T-helper 1 cell treated with Interleukin-12 subunit alpha and Interleukin-12 subunit beta and Interleukin-4 antibody, amounts not matched to agents 30 μg/mL and 1 μg/mL, for 36 hours (primary cell): ENCODE measurements around the gene BNIPL.
A peak's percentile ranks its signal among the peaks of the same experiment; 100 is the strongest.

Source experiments
- H3K27ac Mint-ChIP-seq: one replicate; pipeline ENCODE4 v1.8.0; 2021; ENCODE audit warnings: mild to moderate bottlenecking, mixed read lengths
- H3K27me3 Mint-ChIP-seq: one replicate; pipeline ENCODE4 v1.8.0; 2021; ENCODE audit warnings: low read depth, mixed read lengths
- H3K36me3 Mint-ChIP-seq: one replicate; pipeline ENCODE4 v1.8.0; 2021; ENCODE audit warnings: low read depth, mixed read lengths
- H3K4me1 Mint-ChIP-seq: one replicate; pipeline ENCODE4 v1.8.0; 2021; ENCODE audit warnings: low read depth, mixed read lengths
- H3K4me3 Mint-ChIP-seq: one replicate; pipeline ENCODE4 v1.8.0; 2021; ENCODE audit warnings: mild to moderate bottlenecking, moderate library complexity, mixed read lengths
- H3K9me3 Mint-ChIP-seq: one replicate; pipeline ENCODE4 v1.8.0; 2021; ENCODE audit warnings: mixed read lengths

The BNIPL gene

DNA sequence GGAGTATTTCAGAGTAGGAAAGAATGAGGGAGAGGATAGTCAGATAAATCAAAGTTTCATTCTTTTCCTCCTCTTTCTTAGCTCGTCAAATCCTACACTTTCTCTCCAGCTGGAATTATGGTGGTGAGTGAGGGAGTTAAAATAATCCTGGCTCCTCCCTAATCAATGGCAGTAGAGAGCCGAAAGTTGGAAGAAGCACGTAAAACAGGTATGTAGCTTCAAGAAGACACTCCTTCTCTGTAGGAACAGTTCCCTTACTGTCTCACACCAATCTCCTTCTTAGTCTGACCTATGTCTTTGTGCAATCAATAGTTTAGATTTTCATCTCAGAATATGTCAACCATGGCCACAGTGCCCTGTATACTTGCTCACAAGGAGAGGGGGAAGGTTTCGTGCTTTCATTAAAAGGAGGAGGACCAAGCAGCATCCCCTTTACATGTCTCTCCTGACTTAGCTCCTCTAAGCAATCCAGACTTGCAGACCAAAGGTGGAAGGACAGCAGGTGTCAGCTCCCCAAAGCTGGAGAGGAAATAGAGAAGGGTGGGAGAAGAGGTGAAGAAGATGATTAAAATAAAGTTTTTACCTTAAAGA lies 30.6 kb upstream of the BNIPL start:
- peaks cover 17% of the 10 kb centered on the region for H3K36me3 Mint-ChIP-seq
- peaks cover 69% of the 10 kb centered on the region for H3K4me1 Mint-ChIP-seq
- H3K9me3 Mint-ChIP-seq, result no peaks in the 10 kb centered on the region
- peak overlapping the region; percentile 93 for H3K27ac Mint-ChIP-seq
- H3K27me3 Mint-ChIP-seq, result no peaks in the 10 kb centered on the region
- H3K4me3 Mint-ChIP-seq, result peak overlapping the region; percentile 98

DNA sequence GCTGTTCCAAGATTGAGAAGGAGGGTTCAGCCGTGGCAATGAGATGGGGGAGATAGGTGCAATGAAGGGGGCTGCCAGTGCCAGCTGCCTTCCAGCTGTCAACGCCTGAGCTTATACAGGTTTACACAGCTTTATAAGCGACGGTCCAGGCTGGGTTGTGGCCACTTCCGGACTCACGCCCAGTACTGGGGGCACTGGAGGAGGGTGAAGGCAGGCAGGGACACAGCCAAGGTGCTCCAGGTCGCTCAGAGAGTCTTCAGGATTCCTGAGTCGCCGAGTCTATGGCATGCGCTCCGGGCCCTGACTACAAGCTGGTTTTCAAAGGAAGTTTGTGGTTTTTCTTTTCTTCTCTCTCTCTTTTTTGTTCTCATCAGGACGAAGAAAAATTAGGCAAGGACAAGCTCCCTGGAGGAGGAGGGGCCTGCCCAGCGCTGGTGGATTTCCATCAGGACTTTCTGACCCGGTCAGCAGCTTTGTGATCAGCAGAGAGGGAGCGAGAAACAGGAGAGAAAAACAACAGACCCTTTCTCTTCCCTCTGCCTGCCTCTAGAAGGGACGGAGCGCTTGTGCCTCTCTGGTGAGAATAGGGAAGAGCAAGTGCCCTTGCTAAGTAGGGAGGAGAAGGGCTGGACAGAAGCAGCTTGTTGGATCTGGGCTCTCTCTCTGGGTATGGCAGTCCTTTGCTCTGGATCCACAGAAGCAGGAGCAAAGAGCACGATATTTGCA lies 29.9 kb upstream of the BNIPL start, which contains the start of gene MINDY1:
TSS of gene MINDY1 (minus strand) at position 576 of the 726 bp plus-strand sequence. CDS start 4,285 bp downstream, outside the sequence.
- Mint-ChIP-seq H3K4me3 (peak within 1 kb of the TSS; percentile 98), H3K4me1 (peaks cover 70% of the 10 kb centered on the region), H3K27me3 (no peaks in the 10 kb centered on the region), H3K9me3 (no peaks in the 10 kb centered on the region), H3K27ac (peak within 1 kb of the TSS; percentile 93), H3K36me3 (peaks cover 15% of the 10 kb centered on the region)

- peaks cover 57% of the 10 kb centered on the region for H3K4me1 Mint-ChIP-seq
These were observed 28.5 kb upstream of the BNIPL start for GRCh38 chr1:151007853-151008243.

DNA sequence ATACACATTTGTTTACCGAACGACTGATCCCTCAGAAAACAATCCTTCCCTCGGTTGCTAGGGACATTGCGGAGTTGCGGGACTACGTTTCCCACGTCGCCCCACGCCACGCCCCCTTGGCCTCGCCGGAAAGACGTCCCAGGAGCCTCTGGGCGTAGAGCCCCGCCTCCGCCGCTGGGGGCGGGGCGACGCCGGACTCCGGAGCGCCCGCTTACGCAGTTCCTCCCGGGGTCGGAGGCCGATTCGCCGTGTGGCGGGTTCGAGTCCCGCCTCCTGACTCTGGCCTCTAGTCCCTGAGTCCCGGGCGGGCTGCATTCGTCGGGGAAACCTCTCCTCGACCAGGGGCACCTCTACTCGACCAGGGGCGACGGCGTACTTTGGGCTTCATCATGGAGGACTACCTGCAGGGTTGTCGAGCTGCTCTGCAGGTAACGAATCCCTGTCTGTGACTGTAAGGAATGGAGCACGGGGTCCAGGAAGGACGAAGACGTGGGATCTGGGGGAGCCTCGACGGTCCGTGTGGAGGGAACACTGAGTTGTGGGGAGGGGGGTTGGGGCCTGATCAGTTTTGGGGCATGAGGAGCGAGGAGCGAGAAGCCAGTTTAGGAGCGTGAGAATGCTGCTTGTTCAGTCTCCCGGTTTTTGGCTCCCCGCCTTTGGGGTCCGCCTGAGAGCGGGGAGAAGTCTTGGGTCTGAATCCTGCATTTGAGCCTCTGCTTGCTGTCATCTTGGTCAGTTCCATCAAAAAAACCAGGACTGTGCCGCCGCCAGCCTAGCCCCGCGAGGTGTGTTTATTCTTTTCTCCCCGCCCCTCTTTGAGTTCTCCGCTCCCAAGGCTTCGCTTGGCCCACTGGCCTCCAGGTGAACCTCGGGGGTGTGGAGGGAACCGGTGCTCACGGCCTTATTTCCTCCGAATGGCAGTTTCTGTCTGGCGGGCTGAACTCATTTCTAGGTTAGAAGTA lies 27.9 kb upstream of the BNIPL start, which contains the start of gene PRUNE1:
TSS of gene PRUNE1 (plus strand) at position 206 of the 962 bp plus-strand sequence. CDS start at position 390, 184 bp downstream.
- Mint-ChIP-seq H3K9me3 (no peaks in the 10 kb centered on the region), H3K27ac (peak within 1 kb of the TSS; percentile 93), H3K4me3 (peak within 1 kb of the TSS; percentile 98), H3K27me3 (no peaks in the 10 kb centered on the region), H3K36me3 (peaks cover 14% of the 10 kb centered on the region), H3K4me1 (peaks cover 52% of the 10 kb centered on the region)

More at GRCh38 chr1:151007853-151008243, 28.5 kb upstream of the BNIPL start:
- Mint-ChIP-seq H3K9me3 (no peaks in the 10 kb centered on the region), H3K27me3 (no peaks in the 10 kb centered on the region), H3K4me3 (peak overlapping the region; percentile 98), H3K27ac (peak overlapping the region; percentile 93), H3K36me3 (peaks cover 11% of the 10 kb centered on the region)

GRCh38 chr1:151009206-151009587 lies 27.2 kb upstream of the BNIPL start:
- no peaks in the 10 kb centered on the region for H3K9me3 Mint-ChIP-seq
- peaks cover 15% of the 10 kb centered on the region for H3K36me3 Mint-ChIP-seq
- H3K27ac Mint-ChIP-seq, result peak overlapping the region; percentile 93
- no peaks in the 10 kb centered on the region for H3K27me3 Mint-ChIP-seq
- peak overlapping the region; percentile 98 for H3K4me3 Mint-ChIP-seq
- peaks cover 49% of the 10 kb centered on the region for H3K4me1 Mint-ChIP-seq

DNA sequence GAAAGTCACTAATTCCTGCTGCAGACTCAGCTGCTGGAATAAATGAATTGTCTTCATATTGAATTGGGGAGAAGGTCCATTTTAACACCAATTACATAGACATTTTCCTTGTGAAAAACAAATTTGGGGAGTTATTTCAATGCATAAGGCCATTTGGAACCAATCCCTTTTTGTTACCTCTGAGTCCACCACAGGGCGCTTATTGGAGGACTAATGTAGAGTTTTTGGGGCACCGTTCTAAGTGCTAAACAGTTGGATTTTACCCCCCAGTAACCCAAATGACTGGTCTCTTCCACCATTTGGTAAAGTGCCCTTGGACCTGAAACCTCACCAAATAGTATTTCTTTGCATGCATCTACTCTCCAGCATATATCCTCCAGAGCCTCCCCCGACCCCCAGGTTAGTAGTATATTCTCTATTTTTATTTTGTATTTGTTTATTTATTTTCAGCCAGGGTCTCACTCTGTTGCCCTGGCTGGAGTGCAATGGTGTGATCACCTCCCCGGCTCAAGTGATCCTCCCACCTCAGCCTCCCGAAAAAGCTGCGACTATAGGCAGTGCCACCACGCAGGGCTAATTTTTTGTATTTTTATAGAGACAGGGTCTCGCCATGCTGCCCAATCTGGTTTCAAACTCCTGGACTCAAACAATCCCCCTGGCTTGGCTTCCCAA lies 26.6 kb upstream of the BNIPL start:
- Mint-ChIP-seq H3K27ac (no peak overlapping the region), H3K27me3 (no peaks in the 10 kb centered on the region), H3K4me1 (peaks cover 47% of the 10 kb centered on the region), H3K36me3 (peaks cover 15% of the 10 kb centered on the region), H3K9me3 (no peaks in the 10 kb centered on the region), H3K4me3 (peak overlapping the region; percentile 98)

GRCh38 chr1:151010346-151010726 lies 26.1 kb upstream of the BNIPL start:
- H3K27me3 Mint-ChIP-seq, result no peaks in the 10 kb centered on the region
- H3K36me3 Mint-ChIP-seq, result peaks cover 15% of the 10 kb centered on the region
- H3K27ac Mint-ChIP-seq, result no peak overlapping the region
- H3K4me1 Mint-ChIP-seq, result peaks cover 44% of the 10 kb centered on the region
- no peak overlapping the region for H3K4me3 Mint-ChIP-seq
- H3K9me3 Mint-ChIP-seq, result no peaks in the 10 kb centered on the region

DNA sequence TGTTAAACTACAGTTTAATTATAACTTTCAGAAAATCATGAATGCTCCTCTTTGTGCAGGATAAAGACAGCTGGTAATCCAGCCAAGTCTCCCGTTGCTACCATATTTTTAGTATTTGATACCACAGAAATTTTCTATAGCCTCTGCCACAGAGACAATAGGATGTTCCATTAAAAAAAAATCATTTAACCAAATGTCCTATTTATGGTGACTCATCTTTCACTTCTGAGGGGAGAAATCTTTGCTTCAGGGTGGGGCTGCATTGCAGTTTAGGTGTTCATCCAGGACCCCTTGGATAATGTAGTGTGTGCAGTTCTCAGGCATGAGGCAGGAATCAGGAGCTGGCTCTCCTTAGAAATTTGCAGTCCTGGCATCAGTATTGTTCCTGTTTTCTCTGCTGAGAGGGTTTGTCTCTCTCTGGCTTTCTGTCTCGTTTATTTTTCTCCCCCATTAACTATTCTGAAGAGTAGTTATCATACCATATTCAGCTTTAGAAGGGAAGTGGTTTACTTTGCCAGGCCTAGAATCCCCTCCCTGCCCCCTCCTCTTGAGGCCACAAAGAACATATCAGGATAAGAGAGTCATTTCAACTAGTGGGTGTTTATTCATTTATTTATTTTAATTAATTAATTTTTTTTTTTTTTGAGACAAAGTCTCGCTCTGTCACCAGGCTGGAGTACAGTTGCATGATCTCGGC lies 25.1 kb upstream of the BNIPL start:
- Mint-ChIP-seq H3K4me1 (peaks cover 36% of the 10 kb centered on the region), H3K9me3 (no peaks in the 10 kb centered on the region), H3K27me3 (no peaks in the 10 kb centered on the region), H3K4me3 (no peak overlapping the region), H3K36me3 (peaks cover 15% of the 10 kb centered on the region), H3K27ac (no peak overlapping the region)

DNA sequence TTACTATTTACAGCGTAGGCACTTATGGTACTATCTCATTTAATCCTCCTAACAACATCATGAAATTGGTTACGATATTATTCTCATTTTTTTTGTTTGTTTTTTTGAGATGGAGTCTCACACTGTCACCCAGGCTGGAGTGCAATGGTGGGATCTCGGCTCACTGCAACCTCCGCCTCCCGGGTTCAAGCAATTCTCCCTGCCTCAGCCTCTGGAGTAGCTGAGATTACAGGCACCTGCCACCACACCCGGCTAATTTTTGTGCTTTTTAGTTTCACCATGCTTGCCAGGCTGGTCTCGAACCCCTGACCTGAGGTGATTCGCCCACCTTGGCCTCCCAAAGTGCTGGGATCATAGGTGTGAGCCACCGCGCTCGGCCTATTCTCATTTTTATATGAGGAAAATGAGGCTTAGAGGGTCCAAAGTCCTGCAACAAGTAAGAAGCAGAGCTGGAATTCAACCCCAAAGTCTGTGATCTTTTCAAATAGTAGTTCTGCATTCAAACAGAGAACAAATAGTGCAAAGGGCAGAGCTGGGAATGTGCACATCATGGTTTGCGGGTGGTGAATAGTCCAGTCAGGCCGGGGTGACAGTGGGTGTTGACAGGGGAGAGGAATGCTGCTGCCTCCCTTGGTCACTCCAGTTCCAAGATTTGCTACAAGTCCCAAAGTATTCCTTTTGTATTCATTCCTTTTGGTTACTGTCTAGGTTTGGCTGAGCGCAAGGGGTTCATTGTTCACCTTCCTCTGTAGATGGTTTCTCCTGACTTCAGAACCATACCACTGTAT lies 23.5 kb upstream of the BNIPL start:
- H3K9me3 Mint-ChIP-seq, result no peaks in the 10 kb centered on the region
- H3K4me3 Mint-ChIP-seq, result no peak overlapping the region
- no peak overlapping the region for H3K27ac Mint-ChIP-seq
- peaks cover 22% of the 10 kb centered on the region for H3K4me1 Mint-ChIP-seq
- no peaks in the 10 kb centered on the region for H3K27me3 Mint-ChIP-seq
- H3K36me3 Mint-ChIP-seq, result peaks cover 17% of the 10 kb centered on the region

- H3K27ac Mint-ChIP-seq, result no peak overlapping the region
- peaks cover 17% of the 10 kb centered on the region for H3K4me1 Mint-ChIP-seq
- no peaks in the 10 kb centered on the region for H3K9me3 Mint-ChIP-seq
- H3K36me3 Mint-ChIP-seq, result peaks cover 20% of the 10 kb centered on the region
- H3K27me3 Mint-ChIP-seq, result no peaks in the 10 kb centered on the region
- H3K4me3 Mint-ChIP-seq, result no peak overlapping the region
These were observed 22.9 kb upstream of the BNIPL start for GRCh38 chr1:151013518-151013917.

DNA sequence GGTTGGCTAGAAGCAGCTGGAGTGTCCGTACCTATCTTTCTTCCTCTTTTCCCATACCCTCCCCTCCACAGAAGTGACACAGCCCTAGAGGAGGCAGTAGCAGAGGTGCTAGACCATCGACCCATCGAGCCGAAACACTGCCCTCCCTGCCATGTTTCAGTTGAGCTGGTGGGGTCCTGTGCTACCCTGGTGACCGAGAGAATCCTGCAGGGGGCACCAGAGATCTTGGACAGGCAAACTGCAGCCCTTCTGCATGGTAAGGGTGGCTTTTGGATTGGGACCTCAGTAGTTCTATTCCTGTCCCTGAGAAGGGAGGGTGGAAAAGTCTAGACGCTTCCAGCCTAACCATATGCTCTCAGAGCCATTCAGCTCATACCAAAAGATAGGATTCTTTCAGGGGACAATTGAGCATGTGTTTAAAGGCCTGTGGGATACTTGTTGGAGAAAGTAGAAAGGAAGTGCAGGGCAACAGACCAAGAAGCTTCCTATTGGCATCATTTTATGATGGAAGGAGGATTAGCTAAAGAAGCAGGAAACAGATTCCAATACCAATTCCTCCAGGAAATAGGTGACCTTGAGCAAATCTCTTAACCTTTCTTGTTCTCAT lies 11.7 kb upstream of the BNIPL start:
- Mint-ChIP-seq H3K36me3 (peaks cover 26% of the 10 kb centered on the region), H3K4me1 (peaks cover 8% of the 10 kb centered on the region), H3K9me3 (no peaks in the 10 kb centered on the region), H3K4me3 (no peak overlapping the region), H3K27me3 (no peaks in the 10 kb centered on the region), H3K27ac (no peak overlapping the region)

GRCh38 chr1:151026460-151026859 lies 9.9 kb upstream of the BNIPL start:
- no peak overlapping the region for H3K27ac Mint-ChIP-seq
- H3K4me3 Mint-ChIP-seq, result no peak overlapping the region
- peaks cover 8% of the 10 kb centered on the region for H3K4me1 Mint-ChIP-seq

GRCh38 chr1:151032164-151032563 lies 4.2 kb upstream of the BNIPL start:
- Mint-ChIP-seq H3K27me3 (no peaks in the 10 kb centered on the region), H3K4me3 (no peak overlapping the region), H3K36me3 (peaks cover 36% of the 10 kb centered on the region), H3K27ac (no peak overlapping the region), H3K9me3 (no peaks in the 10 kb centered on the region), H3K4me1 (peaks cover 4% of the 10 kb centered on the region)

More at GRCh38 chr1:151026460-151026859, 9.9 kb upstream of the BNIPL start:
- H3K27me3 Mint-ChIP-seq, result no peaks in the 10 kb centered on the region
- H3K9me3 Mint-ChIP-seq, result no peaks in the 10 kb centered on the region
- peaks cover 30% of the 10 kb centered on the region for H3K36me3 Mint-ChIP-seq
